ENCODE measurements around the gene KCNJ12. TPM values are rescaled to one million over a fixed set of nuclear protein-coding genes. Genes with fewer than 3 reads are reported as not detected.
"Not testable (repeated sequence)": the region's sequence is repeated elsewhere in the genome, so short reads cannot be mapped to it uniquely, and the experiment has no call there.

Gene KCNJ12
- polyA plus RNA-seq, 3 donors, result not detected

- not testable (repeated sequence) for H2AFZ ChIP-seq (ENCODE audit: insufficient read depth, low read depth, low read length, poor library complexity, severe bottlenecking); H3K36me3 Mint-ChIP-seq
- peak overlapping the region in 6 of 7 donors; percentile 20 to 90 (median 72) for H3K27ac Mint-ChIP-seq
These were observed 27.9 kb upstream of the KCNJ12 start for GRCh38 chr17:21348081-21348925.

DNA sequence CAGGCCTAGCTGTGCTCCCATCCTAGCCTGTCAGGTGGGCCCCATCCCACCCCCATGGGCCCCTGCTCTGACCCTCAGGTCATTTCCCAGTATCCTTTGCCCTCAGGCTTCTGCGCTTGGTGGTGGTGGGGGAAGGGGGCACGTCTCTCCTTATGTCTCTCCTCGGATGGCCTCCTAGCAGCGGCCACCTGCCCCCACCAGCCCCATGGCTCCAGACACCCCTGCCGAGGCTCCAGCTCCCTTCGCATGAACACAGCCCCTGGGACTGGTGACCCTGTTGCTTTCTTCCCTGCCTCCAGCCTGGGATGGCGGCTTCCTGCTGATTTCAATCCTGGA is 27.3 kb upstream of the KCNJ12 start:
- H3K27ac ChIP-seq (ENCODE audit: low read depth in 1 of 2, low read length in 2 of 2); H3K4me2 ChIP-seq (replicated peaks; ENCODE audit: extremely low read depth, low read length, poor library complexity, severe bottlenecking); H3K27me3 ChIP-seq (ENCODE audit: control insufficient read depth in 2 of 2, insufficient read depth in 2 of 2, low read length in 2 of 2); H3K4me1 Mint-ChIP-seq; H3K4me3 Mint-ChIP-seq; H3K9me3 Mint-ChIP-seq; H3K36me3 Mint-ChIP-seq; H3K36me3 ChIP-seq (replicated peaks in 1 of 2; ENCODE audit: control insufficient read depth in 1 of 2, insufficient read depth in 2 of 2, low read length in 2 of 2); H3K9me3 ChIP-seq (replicated peaks in 1 of 2; ENCODE audit: control insufficient read depth in 1 of 2, insufficient read depth in 1 of 2, low read length in 2 of 2); H3K27me3 Mint-ChIP-seq (ENCODE audit: low read depth in 3 of 3); H2AFZ ChIP-seq (ENCODE audit: insufficient read depth, low read depth, low read length, poor library complexity, severe bottlenecking); H3K27ac Mint-ChIP-seq; H3K9ac ChIP-seq (ENCODE audit: insufficient read depth, low read length, poor library complexity, severe bottlenecking); H4K20me1 ChIP-seq (ENCODE audit: insufficient read depth, low read length); intact Hi-C loops (cut with micrococcal nuclease); H3K4me1 ChIP-seq (ENCODE audit: control insufficient read depth in 1 of 2, insufficient read depth in 2 of 2, low read length in 2 of 2); H3K4me3 ChIP-seq (replicated peaks in 1 of 3; ENCODE audit: low read depth in 2 of 3, low read length in 3 of 3); DNase-seq; H3K79me2 ChIP-seq (ENCODE audit: insufficient read depth, low read length): not testable (repeated sequence)
- no CpG with 5 or more reads among the region's 7 CpGs for WGBS (ENCODE audit: insufficient coverage)

More at GRCh38 chr17:21348081-21348925, 27.9 kb upstream of the KCNJ12 start:
- H3K27ac ChIP-seq (ENCODE audit: low read depth in 1 of 2, low read length in 2 of 2); H3K79me2 ChIP-seq (ENCODE audit: insufficient read depth, low read length); intact Hi-C loops (cut with micrococcal nuclease); H3K4me1 Mint-ChIP-seq; H3K36me3 ChIP-seq (replicated peaks in 1 of 2; ENCODE audit: control insufficient read depth in 1 of 2, insufficient read depth in 2 of 2, low read length in 2 of 2); H3K4me3 Mint-ChIP-seq; H3K9me3 Mint-ChIP-seq; H3K4me3 ChIP-seq (replicated peaks in 1 of 3; ENCODE audit: low read depth in 2 of 3, low read length in 3 of 3); H3K9ac ChIP-seq (ENCODE audit: insufficient read depth, low read length, poor library complexity, severe bottlenecking); DNase-seq; H3K4me1 ChIP-seq (ENCODE audit: control insufficient read depth in 1 of 2, insufficient read depth in 2 of 2, low read length in 2 of 2); H3K4me2 ChIP-seq (replicated peaks; ENCODE audit: extremely low read depth, low read length, poor library complexity, severe bottlenecking); H3K27me3 ChIP-seq (ENCODE audit: control insufficient read depth in 2 of 2, insufficient read depth in 2 of 2, low read length in 2 of 2); H3K9me3 ChIP-seq (replicated peaks in 1 of 2; ENCODE audit: control insufficient read depth in 1 of 2, insufficient read depth in 1 of 2, low read length in 2 of 2); H3K27me3 Mint-ChIP-seq (ENCODE audit: low read depth in 3 of 3); H4K20me1 ChIP-seq (ENCODE audit: insufficient read depth, low read length): not testable (repeated sequence)
- WGBS (ENCODE audit: insufficient coverage), result no CpG with 5 or more reads among the region's 14 CpGs

DNA sequence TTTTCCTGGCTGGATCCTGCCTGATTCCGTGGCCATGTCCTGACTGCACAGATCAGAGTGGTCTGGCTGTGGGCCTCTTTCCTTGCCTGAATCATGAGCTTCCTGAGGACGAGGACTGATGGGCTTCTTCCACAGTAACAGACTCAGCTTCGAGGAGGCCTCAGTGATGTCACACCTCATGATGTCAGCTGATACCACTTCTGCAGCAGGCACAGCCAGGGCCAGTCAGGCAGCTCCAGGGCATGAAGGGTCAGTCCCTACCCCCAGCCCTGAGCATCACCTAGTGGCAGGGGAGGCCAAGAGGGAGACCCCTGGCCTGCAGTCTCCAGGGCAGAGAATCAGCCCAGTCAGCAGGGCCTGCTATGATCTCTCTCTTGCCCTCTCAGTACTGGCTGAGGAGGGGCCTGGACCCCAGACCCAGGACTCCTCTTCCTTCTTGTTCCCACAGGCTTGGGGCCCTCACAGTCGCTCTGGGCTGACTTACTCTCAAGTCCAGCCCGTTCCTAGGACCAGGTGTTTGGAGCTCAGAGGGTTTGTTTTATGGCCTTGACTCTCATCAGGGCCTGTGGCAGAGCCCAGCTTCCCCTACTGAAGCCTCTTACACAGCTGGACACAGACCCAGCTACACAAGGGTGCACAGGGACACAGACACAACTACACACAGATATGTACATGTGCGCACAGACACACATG is 26.7 kb upstream of the KCNJ12 start:
- H3K9ac ChIP-seq (ENCODE audit: insufficient read depth, low read length, poor library complexity, severe bottlenecking); H3K4me1 Mint-ChIP-seq; H3K36me3 ChIP-seq (replicated peaks in 1 of 2; ENCODE audit: control insufficient read depth in 1 of 2, insufficient read depth in 2 of 2, low read length in 2 of 2); DNase-seq; intact Hi-C loops (cut with micrococcal nuclease); H3K4me1 ChIP-seq (ENCODE audit: control insufficient read depth in 1 of 2, insufficient read depth in 2 of 2, low read length in 2 of 2); H3K27me3 ChIP-seq (ENCODE audit: control insufficient read depth in 2 of 2, insufficient read depth in 2 of 2, low read length in 2 of 2); H3K79me2 ChIP-seq (ENCODE audit: insufficient read depth, low read length); H3K27ac ChIP-seq (ENCODE audit: low read depth in 1 of 2, low read length in 2 of 2); H4K20me1 ChIP-seq (ENCODE audit: insufficient read depth, low read length); H3K36me3 Mint-ChIP-seq; H3K9me3 ChIP-seq (replicated peaks in 1 of 2; ENCODE audit: control insufficient read depth in 1 of 2, insufficient read depth in 1 of 2, low read length in 2 of 2); H3K9me3 Mint-ChIP-seq; H3K4me3 ChIP-seq (replicated peaks in 1 of 3; ENCODE audit: low read depth in 2 of 3, low read length in 3 of 3); H3K4me3 Mint-ChIP-seq; H3K4me2 ChIP-seq (replicated peaks; ENCODE audit: extremely low read depth, low read length, poor library complexity, severe bottlenecking); H2AFZ ChIP-seq (ENCODE audit: insufficient read depth, low read depth, low read length, poor library complexity, severe bottlenecking): not testable (repeated sequence)
- Mint-ChIP-seq H3K27ac (peak overlapping the region in 1 of 7 donors; percentile 25), H3K27me3 (ENCODE audit: low read depth in 3 of 3) (peaks cover 0 to 11% (median 3%) of the 10 kb centered on the region in 3 donors)
- WGBS (ENCODE audit: insufficient coverage), result 67% methylated on average over 2 of the region's 6 CpGs

DNA sequence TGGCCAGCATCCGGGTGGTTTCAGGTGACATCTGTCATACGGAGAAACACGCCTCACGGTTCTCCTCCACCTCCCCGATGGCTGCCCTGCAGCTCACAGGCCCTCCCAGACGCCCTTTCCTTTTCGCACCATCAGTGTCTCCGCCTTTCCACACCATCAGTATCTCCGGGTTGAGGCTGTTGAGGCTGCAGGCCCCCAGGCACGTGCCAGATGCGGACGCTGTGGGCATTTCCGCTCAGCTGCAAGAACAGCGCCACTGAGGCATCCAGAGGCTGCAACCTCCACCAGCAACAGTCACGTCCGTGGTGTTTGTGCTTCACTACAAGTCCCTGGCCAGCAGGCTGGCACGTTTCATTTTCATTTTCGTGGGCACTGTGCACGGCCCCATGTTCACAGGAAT is 25.7 kb upstream of the KCNJ12 start:
- intact Hi-C loops (cut with micrococcal nuclease); H3K9ac ChIP-seq (ENCODE audit: insufficient read depth, low read length, poor library complexity, severe bottlenecking); H3K27ac ChIP-seq (ENCODE audit: low read depth in 1 of 2, low read length in 2 of 2); H3K4me3 Mint-ChIP-seq; H3K9me3 ChIP-seq (replicated peaks in 1 of 2; ENCODE audit: control insufficient read depth in 1 of 2, insufficient read depth in 1 of 2, low read length in 2 of 2); H3K4me3 ChIP-seq (replicated peaks in 1 of 3; ENCODE audit: low read depth in 2 of 3, low read length in 3 of 3); H3K36me3 Mint-ChIP-seq; H4K20me1 ChIP-seq (ENCODE audit: insufficient read depth, low read length); H3K36me3 ChIP-seq (replicated peaks in 1 of 2; ENCODE audit: control insufficient read depth in 1 of 2, insufficient read depth in 2 of 2, low read length in 2 of 2); H3K27ac Mint-ChIP-seq; H2AFZ ChIP-seq (ENCODE audit: insufficient read depth, low read depth, low read length, poor library complexity, severe bottlenecking); H3K4me1 Mint-ChIP-seq; H3K4me2 ChIP-seq (replicated peaks; ENCODE audit: extremely low read depth, low read length, poor library complexity, severe bottlenecking); H3K27me3 ChIP-seq (ENCODE audit: control insufficient read depth in 2 of 2, insufficient read depth in 2 of 2, low read length in 2 of 2); H3K4me1 ChIP-seq (ENCODE audit: control insufficient read depth in 1 of 2, insufficient read depth in 2 of 2, low read length in 2 of 2); DNase-seq; H3K9me3 Mint-ChIP-seq; H3K79me2 ChIP-seq (ENCODE audit: insufficient read depth, low read length): not testable (repeated sequence)
- WGBS (ENCODE audit: insufficient coverage), result 85% methylated on average over 10 of the region's 19 CpGs
- H3K27me3 Mint-ChIP-seq (ENCODE audit: low read depth in 3 of 3), result peaks cover 0 to 11% (median 3%) of the 10 kb centered on the region in 3 donors

Data from CD14-positive monocyte (primary cell).